HG02610 (cell line): ENCODE results near the gene FAM83D.
A peak's percentile ranks its signal among the peaks of the same experiment; 100 is the strongest.

ENCODE experiments used
- ATAC-seq: cut with Tn5 transposase; IDR thresholded peaks from one replicate; pipeline ENCODE4 v1.9.1; 2021; ENCODE audit warnings: mild to moderate bottlenecking, moderate library complexity; ENCODE audit not compliant: unreplicated experiment

FAM83D gene

DNA sequence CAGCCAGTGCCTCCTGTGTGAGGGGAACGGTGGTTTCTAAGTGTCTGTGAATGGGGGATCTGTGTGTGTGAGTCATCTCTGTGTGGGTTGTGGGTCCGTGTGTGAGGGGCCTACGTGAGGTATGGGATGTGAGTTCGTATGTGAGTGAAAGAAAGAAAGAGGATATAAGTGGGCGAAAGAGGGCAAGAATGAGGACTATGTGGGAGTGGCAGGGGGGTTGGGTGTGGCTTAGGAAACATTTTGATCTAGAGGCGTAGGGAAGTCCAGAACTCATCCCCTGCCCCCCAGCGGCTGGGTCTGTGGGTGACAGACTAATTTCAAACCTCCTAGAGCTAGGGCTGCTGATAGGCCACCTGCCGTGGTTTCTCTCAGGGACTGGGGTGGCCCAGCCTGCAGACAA lies 71.4 kb downstream of the FAM83D start:
- peak; percentile 84 for ATAC-seq

GRCh38 chr20:38999217-38999616 lies 73.0 kb downstream of the FAM83D start:
- ATAC-seq = no peak

GRCh38 chr20:38999965-39000910 lies 74.0 kb downstream of the FAM83D start:
- no peak for ATAC-seq
